Kidney capillary endothelial cell (primary cell): ENCODE measurements around the gene SCGB1D4.
A peak's percentile ranks its signal among the peaks of the same experiment; 100 is the strongest.
"Not testable (repeated sequence)": the region's sequence is repeated elsewhere in the genome, so short reads cannot be mapped to it uniquely, and the experiment has no call there.

Experiments used
- DNase-seq: peaks from one replicate; pipeline ENCODE4 v3.0.0-alpha.2; 2018; ENCODE audit warnings: low spot score

SCGB1D4 gene, protein sequence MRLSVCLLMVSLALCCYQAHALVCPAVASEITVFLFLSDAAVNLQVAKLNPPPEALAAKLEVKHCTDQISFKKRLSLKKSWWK

DNA sequence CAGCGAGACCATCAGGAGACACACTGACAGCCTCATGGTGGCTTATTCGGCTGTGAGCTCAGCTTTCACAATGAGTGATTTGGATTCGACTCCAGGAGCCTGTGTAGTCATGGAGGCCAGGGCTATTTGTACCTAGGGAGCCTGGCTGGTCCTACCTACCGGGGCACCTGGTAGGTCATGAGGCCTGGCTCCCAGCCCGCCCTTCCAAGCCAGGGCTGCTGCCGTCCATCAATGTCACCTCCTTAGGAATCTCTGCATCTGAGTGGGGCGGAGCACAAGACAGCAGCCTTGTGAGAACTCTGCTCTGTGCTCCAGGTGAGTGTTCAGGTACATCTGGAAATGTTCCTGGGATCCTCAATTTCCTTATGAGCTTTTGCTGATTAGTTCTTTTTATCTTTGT lies at the start of gene SCGB1D4:
SCGB1D4 (minus strand) TSS at position 101 of the 400 bp plus-strand sequence; CDS start at position 36, 65 bp downstream.
- no peak for DNase-seq

DNA sequence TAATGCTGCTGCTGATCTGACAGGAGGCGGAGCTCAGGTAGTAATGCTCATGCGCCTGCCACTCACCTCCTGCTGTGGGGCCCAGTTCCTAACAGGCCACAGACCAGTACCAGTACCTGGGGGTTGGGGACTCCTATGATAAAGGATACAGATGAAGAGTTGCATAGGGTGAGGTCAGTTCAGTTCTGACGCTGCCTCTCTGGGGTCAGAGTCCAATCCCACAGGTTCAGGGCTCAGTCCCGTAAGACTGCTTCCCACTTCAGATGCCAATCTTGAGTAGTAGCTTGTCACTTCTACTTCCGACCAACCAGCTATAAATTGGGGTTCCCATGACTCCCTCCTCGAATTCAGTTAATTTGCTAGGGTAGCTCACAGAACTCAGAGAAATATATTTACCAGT lies 47.0 kb upstream of the SCGB1D4 start:
- DNase-seq: no peak

DNA sequence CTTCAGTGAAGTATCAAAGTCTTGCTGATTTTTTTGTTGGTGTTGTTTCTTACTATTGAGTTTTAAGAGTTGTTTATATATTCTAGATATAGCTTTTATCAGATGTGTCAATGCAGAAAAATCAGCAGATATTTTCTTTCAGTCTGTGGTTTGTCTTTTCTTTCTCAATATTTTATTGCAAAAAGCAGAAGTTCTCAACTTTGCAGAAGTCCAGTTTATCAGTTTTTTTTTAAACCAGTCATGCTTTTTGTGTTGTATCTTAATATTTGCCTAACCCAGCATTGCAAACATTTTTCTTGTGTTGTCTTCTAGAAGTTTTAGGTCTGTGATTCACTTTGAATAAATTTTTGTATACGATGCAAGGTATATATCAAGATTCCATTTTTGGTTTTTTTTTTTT lies 45.3 kb upstream of the SCGB1D4 start:
- no peak for DNase-seq

DNA sequence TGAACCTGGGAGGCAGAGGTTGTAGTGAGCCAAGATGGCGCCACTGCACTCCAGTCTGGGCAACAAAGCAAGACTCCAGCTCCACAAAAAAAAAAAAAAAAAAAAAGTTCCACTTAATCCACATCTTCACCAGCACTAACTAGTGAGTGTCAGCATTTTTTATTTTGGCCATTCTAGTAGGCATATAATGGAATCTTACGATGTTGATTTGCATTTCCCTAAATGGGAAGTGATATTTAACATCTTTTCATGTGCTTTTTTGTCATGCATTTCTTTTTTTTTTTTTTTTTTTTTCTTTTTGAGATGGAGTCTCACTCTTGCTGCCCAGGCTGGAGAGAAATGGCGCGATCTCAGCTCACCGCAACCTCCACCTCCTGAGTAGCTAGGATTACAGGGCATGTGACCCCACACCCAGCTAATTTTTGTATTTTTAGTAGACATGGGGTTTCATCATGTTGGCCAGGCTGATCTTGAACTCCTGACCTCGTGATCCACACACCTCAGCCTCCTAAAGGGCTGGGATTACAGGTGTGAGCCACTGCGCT lies 44.8 kb upstream of the SCGB1D4 start:
- DNase-seq: not testable (repeated sequence)

DNA sequence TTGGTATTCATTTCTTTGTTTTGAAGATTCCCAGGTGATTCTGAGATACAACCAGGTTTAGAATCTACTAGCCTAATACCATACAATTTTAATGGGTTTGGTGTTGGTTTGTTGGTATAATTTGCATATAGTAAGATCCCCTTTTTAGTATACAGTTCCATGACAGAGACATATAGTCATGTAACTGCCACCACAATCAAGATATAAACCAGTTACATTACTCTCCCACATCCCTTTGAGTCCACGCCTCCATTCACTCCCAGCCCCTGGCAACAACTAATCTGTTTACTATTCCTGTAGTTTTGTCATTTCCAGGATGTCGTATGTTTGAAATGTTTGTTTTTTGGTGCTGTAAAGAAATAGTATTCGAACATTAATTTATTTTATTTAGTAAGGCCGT lies 42.7 kb upstream of the SCGB1D4 start:
- DNase-seq: no peak

DNA sequence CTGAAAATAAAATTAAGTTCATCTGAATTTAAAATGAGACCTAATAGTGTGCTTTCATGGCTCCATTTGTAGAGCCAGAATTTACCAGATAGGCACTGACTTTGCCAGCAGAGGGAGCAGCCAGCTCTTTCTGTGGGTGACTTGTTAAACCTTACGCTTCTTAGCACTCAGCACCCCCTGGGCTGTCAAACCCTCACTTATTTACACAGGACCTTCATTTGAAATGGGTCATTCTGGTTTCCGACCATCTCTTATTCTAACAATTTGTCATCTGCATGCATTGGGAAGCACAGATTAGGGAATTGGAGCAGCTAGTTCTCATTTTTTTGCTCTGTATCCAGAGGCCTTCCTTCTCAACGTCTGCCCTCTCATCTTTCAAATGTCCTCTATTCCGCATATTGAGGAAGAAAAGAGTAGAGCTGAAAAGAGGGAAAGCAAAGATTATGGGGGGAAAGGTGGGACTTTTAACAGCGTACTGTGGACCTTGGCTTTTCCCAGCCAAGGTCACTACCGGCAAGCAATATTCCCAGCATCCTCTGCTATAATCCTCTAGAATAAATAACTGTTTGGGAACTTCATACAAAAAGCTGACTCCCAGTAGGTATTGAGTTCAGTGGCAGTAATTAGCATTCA lies 41.5 kb upstream of the SCGB1D4 start:
- peak; percentile 26 for DNase-seq

DNA sequence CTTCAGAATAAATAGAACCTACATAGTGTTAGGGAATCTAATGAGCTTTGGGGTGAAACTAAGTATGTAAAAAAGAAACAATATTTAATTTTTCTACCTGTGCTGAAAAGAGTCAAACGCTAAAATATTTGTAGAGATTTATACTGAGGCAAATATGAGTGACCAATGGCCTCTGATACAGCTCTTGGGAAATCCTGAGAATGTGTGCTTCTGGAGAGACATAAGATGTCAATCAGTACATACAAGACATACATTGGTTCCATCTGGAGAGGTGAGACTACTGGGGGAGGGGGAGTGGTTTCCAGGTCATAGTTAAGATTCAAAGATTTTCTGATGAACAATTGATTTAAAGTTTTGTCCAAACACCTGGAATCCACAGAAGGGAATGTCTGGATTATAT lies 39.3 kb upstream of the SCGB1D4 start:
- DNase-seq: no peak

DNA sequence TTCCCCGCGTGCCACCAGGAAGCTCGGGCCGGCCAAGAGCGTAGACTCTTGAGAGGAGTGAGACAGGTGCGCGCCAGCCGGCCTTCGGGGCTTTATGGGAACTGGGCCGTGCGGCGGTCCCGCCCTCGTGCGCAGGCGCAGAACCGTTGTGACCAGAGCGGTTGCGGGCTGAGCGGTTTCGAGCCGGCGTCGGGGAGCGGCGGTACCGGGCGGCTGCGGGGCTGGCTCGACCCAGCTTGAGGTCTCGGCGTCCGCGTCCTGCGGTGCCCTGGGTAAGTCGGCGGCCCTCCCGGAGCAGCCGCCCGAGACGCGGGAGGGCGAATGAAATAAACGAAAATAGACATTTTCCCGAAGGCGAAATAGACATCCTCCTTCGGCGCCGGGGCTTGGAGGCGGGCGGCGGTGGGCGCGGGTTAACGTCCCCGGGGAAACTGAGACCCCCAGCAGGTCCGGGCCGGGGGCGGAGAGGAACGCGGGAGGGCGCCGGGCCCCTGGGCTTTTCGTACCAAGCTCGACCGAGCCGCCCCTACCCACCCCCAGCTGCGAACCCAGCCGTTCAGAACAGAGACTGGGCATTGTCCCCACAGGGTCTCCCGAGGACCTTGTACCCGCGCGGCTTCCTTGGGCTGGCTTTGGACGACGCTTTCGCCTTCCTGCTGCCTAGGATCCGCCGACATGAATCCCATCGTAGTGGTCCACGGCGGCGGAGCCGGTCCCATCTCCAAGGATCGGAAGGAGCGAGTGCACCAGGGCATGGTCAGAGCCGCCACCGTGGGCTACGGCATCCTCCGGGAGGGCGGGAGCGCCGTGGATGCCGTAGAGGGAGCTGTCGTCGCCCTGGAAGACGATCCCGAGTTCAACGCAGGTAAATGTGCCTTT lies 38.7 kb upstream of the SCGB1D4 start, which contains the start of gene ASRGL1:
ASRGL1 (plus strand) TSS at position 146 of the 879 bp plus-strand sequence; CDS start at position 676, 530 bp downstream.
- peak; percentile 46 for DNase-seq

DNA sequence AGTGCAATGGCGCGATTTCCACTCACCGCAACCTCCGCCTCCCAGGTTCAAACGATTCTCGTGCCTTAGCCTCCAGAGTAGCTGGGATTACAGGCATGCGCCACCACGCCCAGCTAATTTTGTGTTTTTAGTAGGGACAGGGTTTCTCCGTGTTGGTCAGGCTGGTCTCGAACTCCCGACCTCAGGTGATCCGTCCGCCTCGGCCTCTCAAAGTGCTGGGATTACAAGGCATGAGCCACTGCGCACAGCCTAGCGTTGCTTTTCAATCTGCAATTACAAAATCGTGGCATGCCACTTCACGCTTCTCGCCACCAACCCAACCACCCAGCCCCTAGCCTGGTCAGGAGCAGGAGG lies 38.1 kb upstream of the SCGB1D4 start:
- not testable (repeated sequence) for DNase-seq

DNA sequence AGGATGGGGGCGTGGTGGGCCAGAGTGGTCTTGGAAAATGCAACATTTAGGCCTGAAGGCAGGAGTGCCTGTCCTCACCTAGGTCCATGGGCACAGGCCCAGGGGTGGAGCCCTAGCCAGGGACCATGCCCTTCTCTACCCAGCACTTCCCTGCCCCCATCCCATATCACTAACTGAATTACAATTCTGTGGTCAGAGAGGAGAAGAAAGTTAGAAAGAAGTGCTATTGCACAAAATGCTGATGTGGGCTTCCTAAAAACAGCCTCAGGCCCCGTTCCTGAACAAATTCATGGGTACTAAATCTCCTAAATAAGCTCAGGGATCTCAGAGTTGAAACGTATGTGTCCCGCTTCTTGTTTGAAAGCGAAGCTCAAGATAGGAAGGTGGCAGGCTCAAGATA lies 34.9 kb upstream of the SCGB1D4 start:
- DNase-seq: no peak

DNA sequence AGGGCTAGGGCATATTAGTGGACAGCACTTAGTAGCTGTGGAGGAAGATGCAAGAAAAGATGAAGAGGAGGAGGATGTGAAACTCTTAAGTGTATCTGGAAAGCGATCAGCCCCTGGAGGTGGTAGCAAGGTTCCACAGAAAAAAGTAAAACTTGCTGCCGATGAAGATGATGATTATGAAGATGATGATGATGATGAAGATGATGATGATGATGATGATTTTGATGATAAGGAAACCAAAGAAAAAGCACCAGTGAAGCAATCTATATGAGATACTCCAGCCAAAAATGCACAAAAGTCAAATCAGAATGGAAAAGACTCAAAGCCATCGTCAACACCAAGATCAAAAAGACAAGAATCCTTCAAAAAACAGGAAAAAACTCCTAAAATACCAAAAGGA lies 32.4 kb upstream of the SCGB1D4 start:
- DNase-seq: not testable (repeated sequence)

DNA sequence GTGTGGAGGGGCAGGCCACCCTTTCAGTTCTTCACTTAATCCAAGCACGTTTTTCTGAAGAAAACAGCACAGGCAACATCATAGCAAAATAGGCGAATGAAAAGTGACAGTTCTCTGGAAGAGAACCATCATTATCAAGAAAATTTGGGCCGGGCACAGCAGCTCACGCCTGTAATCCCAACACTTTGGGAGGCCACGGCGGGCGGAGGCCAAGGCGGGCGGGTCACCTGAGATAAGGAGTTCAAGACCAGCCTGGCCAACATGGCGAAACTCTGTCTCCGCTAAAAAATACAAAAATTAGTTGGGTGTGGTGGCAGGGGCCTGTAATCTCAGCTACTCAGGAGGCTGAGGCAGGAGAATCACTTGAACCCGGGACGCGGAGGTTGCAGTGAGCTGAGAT lies 28.7 kb upstream of the SCGB1D4 start:
- DNase-seq: not testable (repeated sequence)

DNA sequence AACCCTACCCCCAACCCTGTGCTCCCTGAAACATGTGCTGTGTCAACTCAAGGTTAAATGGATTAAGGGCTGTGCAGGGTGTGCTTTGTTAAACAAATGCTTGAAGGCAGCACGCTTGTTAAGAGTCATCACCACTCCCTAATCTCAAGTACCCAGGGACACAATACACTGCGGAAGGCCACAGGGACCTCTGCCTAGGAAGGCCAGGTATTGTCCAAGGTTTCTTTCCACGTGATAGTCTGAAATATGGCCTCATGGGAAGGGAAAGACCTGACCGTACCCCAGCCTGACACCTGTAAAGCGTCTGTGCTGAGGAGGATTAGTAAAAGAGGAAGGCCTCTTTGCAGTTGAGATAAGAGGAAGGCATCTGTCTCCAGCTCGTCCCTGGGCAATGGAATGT lies 27.8 kb upstream of the SCGB1D4 start:
- not testable (repeated sequence) for DNase-seq

DNA sequence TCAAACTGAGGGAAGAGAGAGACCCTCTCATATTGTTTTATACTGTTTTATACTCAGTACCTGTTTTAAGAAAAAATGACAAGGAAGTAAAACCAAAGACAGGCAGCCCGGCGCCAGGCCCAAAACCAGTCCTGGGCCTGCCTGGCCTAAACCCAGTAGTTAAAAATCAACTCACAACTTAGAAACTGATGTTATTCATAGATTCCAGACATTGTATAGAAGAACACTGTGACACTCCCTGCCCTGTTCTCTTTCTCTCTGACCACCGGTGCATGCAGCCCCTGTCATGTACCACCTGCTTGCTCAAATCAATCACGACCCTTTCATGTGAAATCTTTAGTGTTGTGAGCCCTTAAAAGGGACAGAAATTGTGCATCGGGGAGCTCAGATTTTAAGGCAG lies 26.9 kb upstream of the SCGB1D4 start:
- not testable (repeated sequence) for DNase-seq

DNA sequence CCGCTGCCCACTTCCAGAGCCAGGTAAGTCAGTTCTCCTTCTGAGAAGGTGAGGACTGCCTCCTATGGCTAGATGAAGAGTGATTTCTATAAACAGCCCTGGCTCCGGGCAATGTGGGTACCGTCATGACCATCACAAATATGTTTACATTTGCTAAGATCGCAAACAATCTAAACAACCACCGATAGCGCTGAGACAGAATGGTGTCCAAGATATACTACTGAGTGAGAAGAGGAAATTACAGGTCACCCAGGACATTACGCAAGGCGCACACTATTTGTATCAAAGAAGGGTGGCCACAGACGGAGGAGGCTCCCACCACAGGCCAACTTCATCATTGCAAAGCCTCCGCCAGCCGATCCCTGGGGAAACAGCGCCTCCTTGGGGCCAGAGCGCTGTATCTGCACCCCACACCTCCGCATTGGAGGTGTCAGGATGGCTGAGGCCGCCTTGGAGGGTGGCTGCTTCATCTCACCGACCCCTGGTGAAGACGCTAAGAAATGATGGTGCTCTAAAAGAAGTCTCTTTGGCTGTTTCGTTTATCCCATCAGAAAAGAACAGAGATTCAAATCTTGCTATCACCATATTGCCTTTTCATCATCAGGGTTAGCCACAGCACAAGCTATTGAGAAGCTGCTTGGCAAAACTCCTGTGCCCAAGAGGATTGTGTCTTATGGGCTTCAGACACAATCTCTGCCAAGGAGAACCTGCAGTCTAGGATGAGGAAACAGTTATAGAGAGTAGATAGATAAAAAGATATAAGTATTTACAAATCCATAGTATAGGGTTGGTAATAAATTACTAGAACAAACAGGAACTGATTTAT lies 26.1 kb upstream of the SCGB1D4 start:
- peak; percentile 28 for DNase-seq

DNA sequence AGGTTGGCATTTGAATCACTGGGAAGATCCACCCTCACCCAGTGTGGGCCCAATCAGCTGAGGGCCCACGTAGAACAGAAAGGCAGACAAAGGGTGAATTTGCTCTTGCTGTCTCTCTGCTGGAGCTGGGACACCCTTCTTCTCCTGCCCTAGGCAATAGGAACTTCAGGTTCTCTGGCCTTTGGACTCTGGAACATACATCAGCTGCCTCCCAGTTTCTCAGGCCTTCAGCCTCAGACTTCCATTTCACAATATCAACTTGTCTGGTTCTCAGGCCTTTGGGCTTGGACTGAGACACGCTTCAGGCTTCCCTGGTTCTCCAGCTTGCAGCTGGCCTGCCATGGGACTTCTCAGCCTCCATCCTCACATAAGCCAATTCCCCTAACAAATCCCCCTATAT lies 23.6 kb upstream of the SCGB1D4 start:
- no peak for DNase-seq

DNA sequence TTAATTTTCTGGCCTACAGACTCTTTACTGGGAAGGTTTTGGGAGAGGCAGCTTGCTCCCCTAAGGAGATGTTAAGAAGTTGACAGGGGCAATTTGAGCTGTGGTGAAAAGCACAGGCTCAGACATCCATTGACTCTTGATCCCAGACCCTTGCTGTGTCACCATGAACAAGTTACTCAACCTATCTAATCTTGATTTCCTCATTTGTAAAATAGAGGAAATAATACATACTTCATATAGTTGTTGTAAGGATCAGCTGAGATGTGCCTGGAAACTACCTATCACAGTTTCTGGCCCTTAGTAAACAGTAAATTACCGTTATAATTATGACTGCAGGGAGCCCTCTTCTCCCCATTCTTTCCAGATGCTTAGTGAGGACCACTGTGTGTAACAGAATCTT lies 16.6 kb upstream of the SCGB1D4 start:
- no peak for DNase-seq

DNA sequence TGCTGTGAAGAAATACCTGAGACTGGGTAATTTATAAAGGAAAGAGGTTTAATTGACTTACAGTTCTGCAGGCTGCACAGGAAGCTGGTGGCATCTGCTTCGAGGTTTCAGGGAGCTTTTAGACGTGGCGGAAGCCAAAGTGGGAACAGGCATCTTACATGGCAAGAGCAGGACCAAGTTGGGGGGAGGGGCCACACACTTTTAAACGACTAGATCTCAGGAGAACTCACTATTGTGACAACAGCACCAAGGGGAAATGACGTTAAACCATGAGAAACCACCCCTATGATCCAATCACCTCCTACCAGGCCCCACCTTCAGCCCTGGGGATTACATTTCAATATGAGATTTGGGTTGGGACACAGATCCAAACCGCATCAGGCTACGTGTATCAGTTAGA lies 11.1 kb upstream of the SCGB1D4 start:
- no peak for DNase-seq

DNA sequence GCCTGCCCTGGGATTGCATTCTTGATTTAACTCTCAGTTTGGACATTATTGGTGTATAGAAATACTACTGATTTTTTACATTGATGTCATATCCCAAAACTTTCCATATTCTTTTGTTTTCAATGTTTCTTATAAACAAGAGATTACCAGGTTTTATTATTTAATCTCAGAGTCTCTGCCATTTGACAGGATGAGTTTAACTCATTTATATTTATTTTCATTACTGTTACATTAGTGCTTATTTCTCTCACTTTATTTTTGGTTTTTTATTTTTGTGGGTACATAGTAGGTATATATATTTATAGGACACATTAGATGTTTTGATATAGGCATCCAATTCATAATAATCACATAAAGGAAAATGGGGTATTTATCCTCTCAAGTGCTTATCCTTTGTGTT lies 9.1 kb upstream of the SCGB1D4 start:
- DNase-seq: no peak

DNA sequence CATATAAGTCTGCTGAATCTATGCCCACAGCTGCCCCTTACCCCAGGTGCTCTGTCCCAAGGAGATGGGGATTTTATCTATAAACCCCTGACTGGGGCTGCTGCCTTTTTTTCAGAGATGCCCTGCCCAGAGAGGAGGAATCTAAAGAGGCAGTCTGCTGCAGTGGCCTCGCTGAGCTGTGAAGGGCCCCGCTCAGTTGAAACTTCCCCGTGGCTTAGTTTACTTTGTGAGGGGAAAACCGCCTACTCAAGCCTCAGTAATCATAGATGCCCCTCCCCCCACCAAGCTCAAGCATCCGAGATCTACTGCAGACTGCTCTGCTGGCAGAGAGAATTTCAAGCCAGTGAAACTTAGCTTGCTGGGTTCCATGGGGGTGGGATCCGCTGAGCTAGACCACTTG lies 7.4 kb upstream of the SCGB1D4 start:
- DNase-seq: no peak

DNA sequence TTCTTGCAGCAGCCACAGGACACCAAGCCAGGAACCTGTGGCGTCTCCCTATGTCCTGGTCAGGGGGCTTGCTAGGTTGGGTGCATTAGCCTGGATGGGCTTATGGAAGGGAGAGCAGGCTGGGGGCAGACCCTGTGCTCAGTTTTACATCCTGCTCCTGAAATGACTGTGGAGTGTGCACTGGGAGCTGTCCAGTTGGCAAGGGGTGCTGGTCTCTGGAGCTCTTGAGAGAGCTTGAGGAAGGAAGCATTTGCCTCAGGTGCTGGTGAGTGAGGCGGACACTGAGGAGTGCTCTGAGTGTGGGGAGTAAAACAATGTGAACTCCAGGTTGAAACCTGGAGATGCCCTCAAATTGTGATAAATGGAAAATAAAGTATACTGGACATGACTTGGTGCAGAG lies 3.4 kb downstream of the SCGB1D4 start:
- DNase-seq: no peak

DNA sequence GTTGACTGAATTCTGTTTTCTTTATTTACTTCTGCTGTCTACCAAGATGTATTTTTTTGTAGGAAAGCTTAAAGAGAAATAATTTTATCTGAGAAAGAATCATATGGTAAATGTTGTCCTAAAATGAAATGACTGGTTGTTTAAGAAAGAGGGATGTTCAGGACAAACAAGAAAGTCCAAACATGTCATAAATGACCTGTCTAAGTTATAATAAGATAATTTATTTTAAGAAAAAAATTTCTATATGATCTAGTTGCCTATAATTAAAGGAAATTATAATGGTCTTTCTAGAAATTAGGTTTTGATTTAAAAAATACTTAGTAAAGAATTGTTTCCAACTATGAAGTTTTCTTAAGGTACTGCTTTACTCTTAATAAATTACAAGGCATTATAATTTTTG lies 18.4 kb downstream of the SCGB1D4 start:
- no peak for DNase-seq
